ENCODE results near the gene TOR2A. TPM values are rescaled to one million over a fixed set of nuclear protein-coding genes. Genes with fewer than 3 reads are reported as not detected.

TOR2A gene
- polyA plus RNA-seq, 1 donor (not counting 4 experiments of a cell fraction or from before 2014, with no cell fraction given) = 2.3 TPM

- no peak overlapping the region for H3K9ac ChIP-seq (ENCODE audit: control insufficient read depth, extremely low read depth, insufficient read depth, low read length)
- no peaks in the 10 kb centered on the region for H3K4me1 ChIP-seq (ENCODE audit: control insufficient read depth, extremely low read depth, insufficient read depth, low read length)
- DNase-seq (ENCODE audit: low read depth, low spot score) (no peak), FAIRE-seq (no peak)
- H4K20me1 ChIP-seq (ENCODE audit: control insufficient read depth, extremely low read depth, insufficient read depth, low read length) = no peaks in the 10 kb centered on the region
- peaks cover 14% of the 10 kb centered on the region in 2 experiments for H3K36me3 ChIP-seq (ENCODE audit: control insufficient read depth in 2 of 2, extremely low read depth in 1 of 2, insufficient read depth in 2 of 2, low read length in 2 of 2)
- TF ChIP-seq EZH2 (IDR thresholded peaks at IDR 0.05; ENCODE audit: low read length) (no peak), CTCF (optimal IDR thresholded peaks at IDR 0.05 in 1 of 3, IDR thresholded peaks at IDR 0.05 in 1 of 3, conservative IDR thresholded peaks at IDR 0.05 in 1 of 3; ENCODE audit: extremely low read depth in 1 of 3, insufficient read depth in 2 of 3, low read length in 3 of 3) (no peak)
- H2AFZ ChIP-seq (ENCODE audit: control insufficient read depth, low read length) = no peak overlapping the region
- no peak overlapping the region for H3K4me3 ChIP-seq (ENCODE audit: control insufficient read depth in 2 of 3, extremely low read depth in 1 of 3, insufficient read depth in 2 of 3, low read depth in 1 of 3, low read length in 3 of 3)
- H3K9me1 ChIP-seq (ENCODE audit: control insufficient read depth, extremely low read depth, insufficient read depth, low read length) = no peaks in the 10 kb centered on the region
- no peaks in the 10 kb centered on the region for H3K9me3 ChIP-seq (ENCODE audit: control insufficient read depth, low read depth, low read length)
- no peak overlapping the region for H3K27ac ChIP-seq (ENCODE audit: control insufficient read depth, insufficient read depth, low read length)
- no peaks in the 10 kb centered on the region for H3K79me2 ChIP-seq (ENCODE audit: control insufficient read depth, insufficient read depth, low read length)
- H3K4me2 ChIP-seq (ENCODE audit: control insufficient read depth, extremely low read depth, insufficient read depth, low read depth, low read length) = no peak overlapping the region
- no peaks in the 10 kb centered on the region for H3K27me3 ChIP-seq (ENCODE audit: control insufficient read depth, extremely low read depth, insufficient read depth, low read length)
- dilution Hi-C loops (cut with MboI; ENCODE audit: extremely low pct_ligation_motif_present, low sequenced_read_pairs) = no loop called here
Measured at GRCh38 chr9:127692071-127692470, 43.0 kb downstream of the TOR2A start.

GRCh38 chr9:127690735-127691134 is 44.4 kb downstream of the TOR2A start:
- dilution Hi-C loops (cut with MboI; ENCODE audit: extremely low pct_ligation_motif_present, low sequenced_read_pairs) = no loop called here
- TF ChIP-seq EZH2 (IDR thresholded peaks at IDR 0.05; ENCODE audit: low read length) = no peak
- no peak for TF ChIP-seq CTCF (optimal IDR thresholded peaks at IDR 0.05 in 1 of 3, IDR thresholded peaks at IDR 0.05 in 1 of 3, conservative IDR thresholded peaks at IDR 0.05 in 1 of 3; ENCODE audit: extremely low read depth in 1 of 3, insufficient read depth in 2 of 3, low read length in 3 of 3)
- H3K79me2 ChIP-seq (ENCODE audit: control insufficient read depth, insufficient read depth, low read length) = no peaks in the 10 kb centered on the region
- no peak overlapping the region for H3K4me3 ChIP-seq (ENCODE audit: control insufficient read depth in 2 of 3, extremely low read depth in 1 of 3, insufficient read depth in 2 of 3, low read depth in 1 of 3, low read length in 3 of 3)
- no peaks in the 10 kb centered on the region for H4K20me1 ChIP-seq (ENCODE audit: control insufficient read depth, extremely low read depth, insufficient read depth, low read length)
- DNase-seq (ENCODE audit: low read depth, low spot score) (no peak), FAIRE-seq (no peak)
- H2AFZ ChIP-seq (ENCODE audit: control insufficient read depth, low read length) = no peak overlapping the region
- H3K4me1 ChIP-seq (ENCODE audit: control insufficient read depth, extremely low read depth, insufficient read depth, low read length) = peaks cover 3% of the 10 kb centered on the region
- no peak overlapping the region for H3K9ac ChIP-seq (ENCODE audit: control insufficient read depth, extremely low read depth, insufficient read depth, low read length)
- no peaks in the 10 kb centered on the region for H3K9me3 ChIP-seq (ENCODE audit: control insufficient read depth, low read depth, low read length)
- peaks cover 14% of the 10 kb centered on the region in 2 experiments for H3K36me3 ChIP-seq (ENCODE audit: control insufficient read depth in 2 of 2, extremely low read depth in 1 of 2, insufficient read depth in 2 of 2, low read length in 2 of 2)
- H3K27me3 ChIP-seq (ENCODE audit: control insufficient read depth, extremely low read depth, insufficient read depth, low read length) = no peaks in the 10 kb centered on the region
- H3K27ac ChIP-seq (ENCODE audit: control insufficient read depth, insufficient read depth, low read length) = no peak overlapping the region
- no peak overlapping the region for H3K4me2 ChIP-seq (ENCODE audit: control insufficient read depth, extremely low read depth, insufficient read depth, low read depth, low read length)
- no peaks in the 10 kb centered on the region for H3K9me1 ChIP-seq (ENCODE audit: control insufficient read depth, extremely low read depth, insufficient read depth, low read length)
